HG03108 (cell line): ENCODE data around the gene OSBPL9.

Experiments used
- ATAC-seq: cut with Tn5 transposase; IDR thresholded peaks from one replicate; pipeline ENCODE4 v1.9.1; 2021; ENCODE audit warnings: moderate library complexity; ENCODE audit not compliant: unreplicated experiment

The OSBPL9 gene

DNA sequence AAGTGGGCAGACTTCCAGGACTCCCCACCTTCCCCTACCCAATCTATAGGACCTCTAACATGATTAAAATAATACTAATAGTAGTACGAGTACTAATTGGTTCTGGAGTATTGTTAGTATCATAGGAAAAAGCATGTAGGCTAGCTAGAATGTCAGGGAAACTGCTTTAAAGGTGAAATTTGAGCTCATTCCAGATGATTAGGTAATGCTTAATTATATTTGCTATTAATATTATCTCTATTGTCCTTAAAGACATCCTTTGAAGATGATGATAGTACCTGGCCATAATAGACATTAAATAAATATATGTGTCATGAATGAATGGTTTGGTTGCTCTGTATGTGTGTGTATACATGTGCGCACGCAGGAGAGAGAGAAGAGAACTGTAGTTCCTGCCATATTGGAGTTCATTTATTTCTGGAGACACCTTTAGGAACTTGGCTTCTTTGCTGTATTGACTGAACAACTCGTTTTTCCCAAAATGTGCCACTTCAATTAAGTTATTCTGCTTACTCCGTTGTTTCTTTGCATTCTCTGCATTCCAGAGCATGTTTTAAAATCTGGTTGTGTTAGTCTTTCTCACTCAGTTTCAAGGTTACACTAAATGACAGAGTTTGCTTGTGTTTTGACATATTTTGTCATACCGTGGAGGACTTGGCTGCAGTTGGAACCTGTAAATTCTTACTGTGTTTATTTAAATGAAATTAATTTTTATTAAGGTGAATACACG, 117.1 kb downstream of the OSBPL9 start:
- ATAC-seq = no peak

DNA sequence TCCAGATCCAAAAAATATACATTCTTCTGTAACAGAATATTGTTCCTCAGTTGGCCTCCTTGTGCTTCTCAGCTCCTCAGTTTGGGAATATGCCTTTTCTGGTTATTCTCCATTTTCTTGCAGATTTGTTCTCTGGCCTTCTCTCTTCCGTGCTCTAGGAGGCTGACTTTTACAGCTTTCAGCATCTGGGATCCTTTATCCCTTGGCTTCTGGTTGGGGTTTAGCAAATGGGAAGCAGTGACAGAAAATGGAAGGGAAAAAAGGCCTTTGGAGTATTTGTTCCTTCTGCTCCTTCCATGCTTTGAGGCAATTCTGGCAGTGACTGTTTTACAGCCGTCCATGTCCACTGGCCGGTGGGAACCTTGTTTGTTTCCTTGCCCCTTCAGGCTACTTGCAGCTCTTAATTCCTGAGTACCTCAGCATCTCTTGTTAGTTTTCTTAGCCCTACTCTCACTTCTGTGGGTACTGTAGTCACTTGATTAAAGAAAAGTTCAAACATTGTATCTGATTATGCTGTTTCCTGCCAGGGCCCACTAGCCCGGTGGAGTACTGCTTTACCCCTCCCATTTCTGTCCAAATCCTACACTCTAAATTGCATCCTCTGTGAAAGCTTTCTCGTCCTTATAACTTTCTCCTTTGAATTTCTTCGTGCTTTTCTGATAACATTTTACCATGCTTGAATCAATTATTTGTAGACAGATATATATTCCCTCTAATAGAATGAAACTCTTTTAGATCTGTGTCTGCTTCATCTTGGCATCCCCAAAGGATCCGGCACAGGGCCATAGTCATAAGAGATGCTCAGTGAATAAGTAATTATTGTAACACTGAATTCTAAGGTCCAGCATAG, 118.2 kb downstream of the OSBPL9 start:
- no peak for ATAC-seq

DNA sequence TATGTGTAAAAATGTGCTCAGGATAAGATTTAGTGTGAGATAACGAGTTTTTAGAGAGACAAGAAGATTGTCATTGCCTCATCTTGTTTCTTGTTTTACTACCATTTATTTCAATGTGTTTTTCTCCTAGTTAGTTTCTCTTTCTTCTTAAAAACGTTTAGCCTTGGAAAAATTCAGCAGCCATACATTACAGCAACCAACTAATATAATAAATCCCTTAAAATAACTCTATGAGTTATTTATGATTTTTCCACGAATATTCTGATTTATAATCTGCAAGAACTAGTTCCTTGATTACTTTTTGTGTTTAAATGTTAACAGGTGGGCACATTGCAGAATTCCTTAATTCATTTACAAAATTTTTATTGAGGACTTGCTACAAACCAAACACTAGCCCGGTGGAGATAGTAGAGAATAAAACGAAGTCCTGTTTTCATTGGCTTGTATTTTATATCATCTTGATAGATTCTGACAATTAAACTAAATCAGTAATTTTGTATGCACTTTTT, 118.9 kb downstream of the OSBPL9 start:
- ATAC-seq = no peak

DNA sequence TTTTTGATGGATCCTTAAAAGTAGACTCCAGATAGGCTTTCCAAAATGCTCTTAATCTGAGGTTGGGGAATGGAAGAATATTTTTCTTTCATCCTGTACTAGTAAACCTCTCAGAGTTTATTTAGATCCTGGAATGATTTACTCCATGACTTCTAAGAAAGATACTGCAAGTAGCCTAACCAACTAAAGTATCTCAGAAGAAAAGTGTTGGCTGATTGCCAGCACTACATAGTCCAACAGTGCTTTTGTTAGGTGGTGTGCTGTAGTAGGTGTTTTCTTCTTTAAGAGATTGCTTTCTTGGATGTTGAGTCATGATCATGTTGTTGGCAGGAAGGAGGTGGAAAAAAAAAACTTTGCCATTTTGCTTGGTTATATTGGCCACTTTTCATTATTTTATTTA, 119.8 kb downstream of the OSBPL9 start:
- no peak for ATAC-seq

DNA sequence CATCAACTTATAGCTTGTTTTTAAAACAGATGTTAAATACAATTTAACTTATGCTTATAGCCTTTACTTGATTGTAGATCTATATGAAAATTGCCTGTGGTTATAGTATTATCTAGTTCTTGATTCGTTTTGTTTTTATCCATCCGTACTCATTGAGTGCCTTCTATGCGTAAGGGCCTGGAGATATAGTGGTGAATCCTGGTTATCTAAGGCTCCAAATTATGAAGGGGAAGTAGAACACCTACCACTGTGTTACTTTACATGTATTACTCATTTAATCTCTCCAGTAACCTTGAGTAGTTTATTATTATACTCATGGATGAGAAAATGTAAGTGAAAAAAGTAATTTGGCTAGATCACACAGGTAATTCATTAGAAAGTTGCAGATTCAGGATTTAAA, 121.8 kb downstream of the OSBPL9 start:
- ATAC-seq = no peak

DNA sequence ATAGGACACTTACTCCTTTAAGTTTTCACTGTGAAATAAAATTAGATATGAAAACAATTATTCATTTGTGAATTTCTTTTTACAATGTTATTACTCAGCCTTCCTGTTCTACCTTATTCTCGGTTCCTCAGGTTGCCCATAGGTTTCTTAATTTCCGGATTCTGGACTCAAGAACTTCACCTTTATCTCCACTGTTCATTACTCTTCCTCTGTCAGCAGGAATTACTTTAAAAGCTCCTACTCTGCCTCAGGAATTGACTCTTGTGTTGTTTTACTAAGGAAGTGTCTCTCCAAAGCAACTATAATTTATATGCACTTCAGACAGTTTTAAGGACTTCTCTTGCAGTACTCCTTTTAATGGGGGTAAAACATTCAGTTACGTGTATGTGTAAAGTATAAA, 123.8 kb downstream of the OSBPL9 start:
- no peak for ATAC-seq

DNA sequence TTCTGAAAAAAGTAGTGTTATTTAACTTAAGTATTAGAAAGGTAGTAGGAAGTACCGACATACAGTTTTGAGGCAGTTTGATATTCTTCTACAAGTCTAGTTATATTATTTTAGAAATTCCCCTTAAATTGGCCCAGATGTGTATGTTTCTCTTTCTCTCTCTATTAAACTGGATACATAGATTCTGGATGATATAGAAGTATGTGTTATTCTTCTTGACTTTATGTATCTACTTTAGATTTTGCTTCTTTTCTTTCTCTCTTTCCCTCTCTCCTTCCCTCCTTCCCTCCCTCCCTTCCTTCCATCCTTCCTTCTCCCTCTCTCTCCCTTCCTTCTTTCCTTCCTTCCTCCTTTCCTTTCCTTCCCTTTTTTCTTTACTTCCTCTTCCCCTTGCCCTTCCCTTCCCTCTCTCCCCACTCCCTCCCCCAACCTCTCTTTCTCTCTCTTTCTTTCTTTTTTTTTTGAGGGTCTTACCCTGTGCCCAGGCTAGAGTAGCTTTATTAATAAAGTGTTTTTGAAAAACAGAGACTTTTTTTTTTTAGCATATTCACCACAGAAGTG, 124.3 kb downstream of the OSBPL9 start:
- no peak for ATAC-seq

DNA sequence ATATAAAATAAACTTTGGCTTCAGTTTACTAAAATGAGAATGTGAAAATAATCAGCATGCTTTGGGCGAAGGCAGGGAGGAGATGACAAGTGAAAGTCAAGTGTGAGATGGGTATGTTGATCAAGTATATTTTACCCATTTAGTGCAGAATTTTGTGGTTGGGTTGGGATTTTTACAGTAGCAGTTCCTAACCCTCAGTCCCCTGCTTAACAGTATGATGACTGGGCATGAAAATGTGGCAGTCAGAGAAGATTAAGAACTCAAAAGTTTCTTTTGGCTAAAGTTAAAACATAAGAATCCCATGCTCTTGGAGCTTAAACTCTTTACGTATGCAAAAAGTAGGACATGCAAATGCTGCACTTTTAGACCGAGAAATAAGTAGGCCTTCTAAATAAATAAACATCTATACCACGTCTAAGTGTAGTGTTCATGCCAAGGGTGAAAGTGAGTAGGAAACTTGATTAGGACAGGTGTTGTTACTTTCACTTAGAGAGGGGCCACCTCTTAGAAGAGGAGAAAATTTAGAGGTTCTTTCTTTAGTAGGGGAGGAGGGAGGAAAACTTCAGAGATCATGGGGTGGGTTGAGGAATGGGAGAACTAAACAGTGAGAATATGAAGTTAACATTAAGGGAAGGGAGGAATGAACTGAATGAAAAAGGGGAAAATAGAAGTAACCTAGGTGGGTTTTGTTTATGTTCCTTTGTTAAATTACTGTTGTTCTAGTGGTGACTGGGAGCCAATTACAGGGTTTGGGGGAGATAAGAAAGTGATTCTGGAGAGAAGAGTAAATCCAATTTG, 127.8 kb downstream of the OSBPL9 start:
- ATAC-seq = no peak

DNA sequence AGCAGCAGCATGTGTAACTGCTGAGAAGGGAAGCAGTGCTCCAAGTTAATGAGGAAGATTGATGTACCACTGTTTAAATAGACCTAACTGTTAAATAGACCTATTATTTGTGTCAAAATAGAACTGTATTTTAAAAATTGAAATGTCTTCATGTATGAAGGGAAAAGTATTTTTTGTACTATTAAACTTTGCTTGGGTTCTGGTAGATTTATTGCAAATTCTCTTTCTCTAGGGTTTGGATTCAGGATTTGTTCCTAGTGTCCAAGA, 128.3 kb downstream of the OSBPL9 start:
- no peak for ATAC-seq

DNA sequence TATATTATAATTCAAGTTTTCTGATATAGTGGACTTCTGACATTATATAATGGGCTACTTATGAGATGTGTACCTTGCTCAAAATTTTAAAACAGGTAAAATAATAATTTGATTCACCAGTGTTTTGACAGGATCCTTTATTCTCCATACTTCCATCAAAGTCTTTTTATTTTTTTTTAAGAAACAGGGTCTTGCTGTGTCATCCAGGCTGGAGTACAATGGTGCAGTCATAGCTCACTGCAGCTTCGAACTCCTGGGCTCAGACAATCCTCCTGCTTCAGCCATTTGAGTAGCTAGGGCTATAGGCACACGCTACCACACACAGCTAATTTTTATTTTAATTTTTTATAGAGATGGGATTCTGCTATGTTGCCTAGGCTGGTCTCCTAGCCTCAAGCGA, 132.3 kb downstream of the OSBPL9 start:
- no peak for ATAC-seq

DNA sequence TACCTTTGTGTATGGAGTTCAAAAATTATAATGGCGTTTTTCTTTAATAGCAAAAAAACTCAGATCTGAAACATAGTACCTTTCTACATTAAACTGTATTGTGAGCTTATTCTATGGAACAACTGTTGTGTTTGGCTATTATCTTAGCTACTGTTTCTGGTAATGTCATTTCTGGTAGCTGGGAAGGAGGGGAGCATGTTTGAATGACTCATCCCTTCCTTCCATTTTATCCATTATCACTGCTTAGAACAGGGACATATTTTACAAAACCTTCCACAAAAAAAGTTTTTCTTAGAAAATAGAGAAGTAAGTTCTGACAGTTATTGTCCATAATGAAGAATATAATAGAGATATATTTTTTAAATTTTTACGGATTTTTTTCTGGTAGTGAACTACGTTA, 133.3 kb downstream of the OSBPL9 start:
- no peak for ATAC-seq

DNA sequence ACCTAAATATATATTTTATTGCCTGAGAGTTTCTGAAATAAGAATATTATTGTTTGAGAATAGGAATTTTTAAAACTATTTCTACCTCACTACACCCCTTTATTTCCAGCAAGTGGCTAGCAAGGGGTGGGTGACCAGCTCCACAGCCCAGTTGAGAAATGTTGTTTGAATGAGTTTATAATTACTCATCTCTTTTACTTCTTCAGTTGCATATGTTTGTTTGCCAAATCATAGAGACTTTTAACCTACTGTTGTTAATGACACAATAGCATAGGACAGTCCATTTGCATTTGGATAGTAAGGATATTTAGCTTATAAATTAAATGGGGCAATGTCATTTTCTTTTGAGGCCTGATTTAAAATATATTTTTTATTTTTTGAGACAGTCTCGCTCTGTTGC, 133.8 kb downstream of the OSBPL9 start:
- ATAC-seq = no peak

DNA sequence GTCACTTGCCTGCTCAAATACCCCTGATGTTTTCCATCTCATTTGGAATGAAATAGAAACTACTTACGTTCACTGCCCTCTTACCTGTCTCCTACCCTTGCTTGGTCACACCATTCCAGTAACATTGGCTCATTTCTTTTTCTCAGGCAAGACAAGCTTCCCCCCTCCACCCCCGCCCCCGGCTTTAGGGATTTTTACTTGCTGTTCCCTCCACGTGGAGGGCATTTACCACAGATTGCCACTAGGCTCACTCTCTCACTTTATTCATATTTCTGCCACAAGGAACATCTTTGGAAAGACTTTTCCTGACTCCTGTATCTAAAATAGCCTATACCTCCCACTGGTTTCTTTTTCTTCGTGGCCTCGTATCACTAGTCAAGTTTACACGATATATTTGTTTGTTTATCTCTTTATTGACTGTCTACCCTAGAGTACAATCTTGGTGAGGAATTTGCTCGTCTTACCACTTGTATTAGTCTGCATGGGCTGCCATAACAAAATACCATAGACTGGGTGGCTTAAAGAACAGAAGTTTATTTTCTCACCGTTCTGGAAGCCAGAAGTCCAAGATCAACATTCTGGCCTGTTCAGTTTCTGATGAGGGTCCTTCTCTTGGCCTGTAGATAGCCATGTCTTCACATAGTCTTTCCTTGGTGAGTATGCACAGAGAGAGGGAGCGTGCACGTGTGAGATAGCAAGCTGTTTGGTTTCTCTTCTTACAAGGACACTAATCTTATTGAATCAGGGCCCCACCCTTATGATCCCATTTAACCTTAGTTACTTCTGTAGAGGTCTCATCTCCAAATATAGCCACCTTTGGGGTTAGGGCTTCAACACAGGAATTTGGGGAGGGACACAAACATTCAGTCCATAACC, 135.4 kb downstream of the OSBPL9 start:
- ATAC-seq = no peak

DNA sequence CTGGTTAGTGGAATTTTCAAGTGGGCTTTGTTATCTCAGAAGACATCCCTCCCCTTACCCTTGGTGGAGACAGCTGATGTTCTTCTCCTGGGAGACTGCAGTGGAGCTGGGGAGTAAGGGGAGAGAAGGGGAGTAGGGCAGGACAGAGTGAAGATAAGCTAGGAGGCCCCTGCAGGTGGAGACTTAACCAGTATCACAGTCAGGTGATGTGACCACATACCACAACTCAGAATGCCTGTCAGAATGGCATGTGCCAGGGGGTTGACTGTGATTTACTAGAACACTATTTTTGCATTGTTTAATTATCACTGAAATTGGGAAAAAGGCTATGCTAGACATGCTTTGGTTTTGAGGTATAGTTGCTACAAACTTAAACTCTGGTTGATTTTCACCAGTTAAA, 137.1 kb downstream of the OSBPL9 start:
- ATAC-seq = no peak

DNA sequence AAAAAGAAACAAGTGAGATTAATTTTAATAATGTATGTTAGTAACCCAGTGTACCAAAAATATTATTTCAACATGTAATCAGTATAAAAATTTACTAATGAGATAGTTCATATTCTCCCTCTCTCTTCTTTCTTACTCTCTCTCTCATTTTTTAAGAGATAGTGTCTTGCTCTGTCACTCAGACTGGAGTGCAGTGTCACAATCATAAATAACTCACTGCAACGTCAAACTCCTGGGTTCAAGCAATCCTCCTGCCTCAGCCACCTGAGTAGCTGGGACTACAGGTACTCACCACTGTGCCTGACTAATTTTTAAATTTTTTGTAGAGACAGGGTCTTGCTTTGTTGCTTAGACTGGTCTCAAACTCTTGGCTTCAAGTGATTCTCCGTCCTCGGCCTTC, 137.8 kb downstream of the OSBPL9 start:
- ATAC-seq = no peak

DNA sequence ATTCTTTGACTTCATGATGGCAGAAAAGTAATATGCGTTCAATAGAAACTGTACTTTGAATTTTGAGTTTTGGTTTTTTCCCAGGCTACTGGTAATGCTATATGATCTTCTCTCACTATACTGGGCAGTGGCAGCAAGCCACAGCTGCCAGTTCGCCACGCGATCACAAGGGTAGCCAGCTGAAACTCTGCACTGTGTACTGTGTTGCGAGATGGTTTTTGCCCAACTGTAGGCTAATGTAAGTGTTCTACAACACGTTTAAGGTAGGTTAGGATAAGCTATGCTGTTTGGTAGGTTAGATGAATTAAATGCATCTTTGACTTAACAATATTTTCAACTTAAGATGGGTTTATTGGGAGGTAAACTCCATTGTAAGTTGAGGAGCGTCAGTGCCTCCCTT, 138.5 kb downstream of the OSBPL9 start:
- no peak for ATAC-seq

DNA sequence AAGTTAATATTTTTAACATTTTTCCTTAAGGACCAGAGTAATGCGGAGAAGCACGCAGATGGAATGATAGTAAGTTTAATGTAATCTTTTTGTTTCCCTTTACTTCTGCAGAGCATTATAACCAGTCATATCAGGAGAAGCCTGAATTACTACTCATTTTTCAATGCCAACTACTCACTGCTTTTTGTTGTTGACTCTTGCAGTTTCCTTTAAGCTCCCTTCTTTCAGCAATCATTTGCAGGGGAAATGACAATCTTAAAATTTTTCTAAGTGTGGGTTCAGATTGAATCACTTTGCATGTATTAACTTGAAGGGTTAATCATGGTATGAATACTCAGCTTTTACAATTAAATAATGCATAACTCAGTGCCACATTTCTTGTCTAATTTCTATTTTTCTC, 139.4 kb downstream of the OSBPL9 start:
- ATAC-seq = no peak

DNA sequence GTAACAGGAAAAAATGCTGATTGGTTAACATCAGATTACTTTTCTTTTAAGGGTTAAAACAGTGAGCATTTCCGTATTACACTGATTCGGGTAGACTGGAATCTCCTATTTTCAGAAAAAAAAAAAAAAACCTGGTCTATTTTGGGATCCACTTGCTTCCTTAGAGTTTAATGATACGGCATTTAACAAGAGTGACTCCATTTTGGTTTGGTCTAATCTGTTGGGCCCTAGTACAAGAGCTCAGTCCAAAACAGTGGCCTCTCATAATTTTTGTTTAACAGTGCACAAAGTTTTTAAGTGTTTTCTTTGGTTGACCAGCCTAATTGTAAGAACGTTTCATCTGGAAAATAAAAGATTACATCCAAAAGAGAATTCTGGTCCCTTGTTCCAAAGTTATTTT, 141.4 kb downstream of the OSBPL9 start:
- ATAC-seq = no peak

DNA sequence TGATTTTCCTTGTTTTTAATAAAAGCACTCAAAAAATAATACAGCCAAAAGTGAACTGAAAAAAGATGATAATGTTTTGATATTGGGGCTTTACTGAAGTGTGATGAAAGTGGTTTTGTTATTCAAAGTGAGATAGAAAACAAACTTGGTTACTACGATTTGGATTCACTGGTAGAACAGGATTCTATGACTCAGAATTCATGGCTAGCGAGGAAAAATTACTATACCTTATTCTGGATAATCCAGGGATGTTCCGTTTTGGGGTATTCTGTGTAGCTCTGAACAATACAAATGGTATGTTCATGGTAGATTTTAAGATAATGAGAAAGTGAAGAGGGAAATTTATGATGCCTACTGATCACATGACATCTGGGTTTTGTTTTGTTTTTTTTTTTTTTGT, 144.0 kb downstream of the OSBPL9 start:
- ATAC-seq = no peak

DNA sequence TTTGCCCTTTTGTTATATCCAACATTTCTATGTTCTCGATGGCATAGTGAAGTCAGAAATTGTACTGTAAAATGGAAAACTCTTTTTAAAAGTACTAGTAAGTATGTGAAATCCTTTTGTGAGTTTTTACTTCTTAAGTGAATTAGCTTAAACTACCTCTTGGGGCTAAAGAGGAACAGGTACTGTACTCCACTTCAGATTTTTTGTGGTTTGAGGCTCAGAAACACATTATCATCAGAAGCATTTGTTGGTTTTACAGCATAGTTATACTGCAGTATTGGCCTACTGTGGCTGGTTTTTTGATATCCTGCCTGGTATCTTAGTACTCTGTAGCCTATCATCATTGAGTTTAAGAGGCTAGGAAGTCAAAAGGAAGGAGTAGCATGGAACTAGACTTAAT, 144.5 kb downstream of the OSBPL9 start:
- no peak for ATAC-seq
